IMR-90 (cell line): ENCODE measurements around the gene RNF223. TPM values are rescaled to one million over a fixed set of nuclear protein-coding genes. Genes with fewer than 3 reads are reported as not detected.

Experiments used
- ATAC-seq: fragments of 200-7000 bp; cut with Tn5 transposase; 2 replicates; pipeline ENCODE4 v1.9.1; 2020; ENCODE audit warnings: low read depth, mild to moderate bottlenecking, moderate library complexity
- BruUV-seq: library from RNA; stranded (reverse); fragments of 400-500 nt; replicated peaks from 2 replicates; lab custom pipeline; 2021; lab: Mats Ljungman, UMichigan
- CTCF ChIA-PET: fragments of 300-600 bp; formaldehyde crosslinking; extraction: SDS; loops from one replicate; lab custom pipeline; 2021; ENCODE audit warnings: antibody characterized with exemption; lab: Yijun Ruan, JAX
- POLR2A ChIA-PET: fragments of 300-600 bp; sonication (Branson Sonifier 250); formaldehyde crosslinking; loops from one replicate; lab custom pipeline; 2022; ENCODE audit warnings: antibody characterized with exemption; ENCODE audit not compliant: unreplicated experiment; lab: Charles Lee
- DNase-seq: peaks from one replicate; pipeline ENCODE4 v3.0.0; 2013
- H2AFZ ChIP-seq: replicated peaks from 2 replicates; pipeline ENCODE3; 2013; ENCODE audit warnings: low read length, mild to moderate bottlenecking; ENCODE audit not compliant: poor library complexity
- H2AK5ac ChIP-seq: 2 replicates; pipeline ENCODE4 v1.6.1; 2013; ENCODE audit warnings: low read depth, low read length, inconsistent platforms
- H2AK9ac ChIP-seq: replicated peaks from 2 replicates; pipeline ENCODE3; 2013; ENCODE audit warnings: mild to moderate bottlenecking, low read depth, low read length, moderate library complexity; ENCODE audit not compliant: poor library complexity
- H2BK120ac ChIP-seq: 2 replicates; pipeline ENCODE4 v1.6.1; 2013; ENCODE audit warnings: low read depth, low read length, inconsistent platforms
- H2BK15ac ChIP-seq: 3 replicates; pipeline ENCODE4 v1.6.1; 2013; ENCODE audit warnings: low read depth, low read length, inconsistent platforms
- H2BK20ac ChIP-seq: 2 replicates; pipeline ENCODE4 v1.6.1; 2013; ENCODE audit warnings: low read depth, mild to moderate bottlenecking, inconsistent platforms, low read length, moderate library complexity
- H2BK5ac ChIP-seq: 2 replicates; pipeline ENCODE4 v1.6.1; 2013; ENCODE audit warnings: mild to moderate bottlenecking, low read depth, low read length, inconsistent platforms; ENCODE audit not compliant: poor library complexity, severe bottlenecking
- H3K14ac ChIP-seq: replicated peaks from 2 replicates; pipeline ENCODE4 v1.6.1; 2013; ENCODE audit warnings: low read depth, low read length, inconsistent platforms
- H3K18ac ChIP-seq: 2 replicates; pipeline ENCODE4 v1.6.1; 2013; ENCODE audit warnings: low read depth, low read length, control low read depth
- H3K23ac ChIP-seq: 2 replicates; pipeline ENCODE4 v1.6.1; 2013; ENCODE audit warnings: low read depth, low read length, inconsistent platforms
- H3K27ac ChIP-seq: 2 replicates; pipeline ENCODE4 v1.5.1; 2013; ENCODE audit warnings: mild to moderate bottlenecking, control low read depth, low read length; ENCODE audit not compliant: insufficient read depth
- H3K27me3 ChIP-seq: 2 replicates; pipeline ENCODE4 v1.6.1; 2013; ENCODE audit warnings: low read length; ENCODE audit not compliant: control insufficient read depth, insufficient read depth
- H3K36me3 ChIP-seq: 2 replicates; pipeline ENCODE4 v1.6.1; 2013; ENCODE audit warnings: low read length, mixed read lengths; ENCODE audit not compliant: control insufficient read depth, insufficient read depth
- H3K4ac ChIP-seq: 2 replicates; pipeline ENCODE4 v1.6.1; 2013; ENCODE audit warnings: low read depth, low read length, inconsistent platforms
- H3K4me1 ChIP-seq: 2 replicates; pipeline ENCODE4 v1.6.1; 2013; ENCODE audit warnings: low read length, mixed read lengths; ENCODE audit not compliant: control insufficient read depth, insufficient read depth
- H3K4me2 ChIP-seq: 2 replicates; pipeline ENCODE4 v1.6.1; 2013; ENCODE audit warnings: low read depth, mild to moderate bottlenecking, control low read depth, low read length, moderate library complexity
- H3K4me3 ChIP-seq: 2 replicates; pipeline ENCODE4 v1.5.1; 2013; ENCODE audit warnings: low read depth, mild to moderate bottlenecking, control low read depth, low read length, moderate library complexity; ENCODE audit not compliant: insufficient read depth
- H3K56ac ChIP-seq: 2 replicates; pipeline ENCODE4 v1.6.1; 2013; ENCODE audit warnings: low read length, inconsistent platforms; ENCODE audit not compliant: insufficient read depth; ENCODE audit errors: extremely low read depth
- H3K79me1 ChIP-seq, 2 experiments: 2 replicates each; pipeline ENCODE4 v1.6.1; 2013; ENCODE audit warnings: low read length in 2 of 2, inconsistent platforms in 1 of 2, low read depth in 1 of 2
- H3K9ac ChIP-seq: 2 replicates; pipeline ENCODE4 v1.6.1; 2013; ENCODE audit warnings: low read depth, low read length, control low read depth
- H3K9me1 ChIP-seq: 2 replicates; pipeline ENCODE4 v1.6.1; 2013; ENCODE audit warnings: low read length, inconsistent platforms; ENCODE audit not compliant: insufficient read depth
- H3K9me3 ChIP-seq: 2 replicates; pipeline ENCODE4 v1.6.1; 2013; ENCODE audit warnings: low read length; ENCODE audit not compliant: control insufficient read depth, insufficient read depth
- H4K20me1 ChIP-seq: 2 replicates; pipeline ENCODE4 v1.6.1; 2013; ENCODE audit warnings: low read length, inconsistent platforms; ENCODE audit not compliant: insufficient read depth
- H4K5ac ChIP-seq: 2 replicates; pipeline ENCODE4 v1.6.1; 2013; ENCODE audit warnings: mild to moderate bottlenecking, low read depth, low read length, control low read depth
- H4K8ac ChIP-seq, 2 experiments: 2 replicates each; pipeline ENCODE4 v1.6.1; 2013; ENCODE audit warnings: low read depth in 2 of 2, low read length in 2 of 2, control low read depth in 1 of 2, inconsistent platforms in 1 of 2
- H4K91ac ChIP-seq: 2 replicates; pipeline ENCODE4 v1.6.1; 2013; ENCODE audit warnings: low read depth, low read length, inconsistent platforms; ENCODE audit not compliant: insufficient read depth
- CEBPB ChIP-seq: IDR thresholded peaks from 2 replicates; pipeline ENCODE4 v1.6.1; 2012; ENCODE audit warnings: low read depth, low read length, improper control_type of control experiment
- ELK1 ChIP-seq: fragments of 150-350 bp; IDR thresholded peaks from 2 replicates; pipeline ENCODE4 v1.6.1; 2016; ENCODE audit warnings: low read depth, mild to moderate bottlenecking, low read length, moderate library complexity, borderline replicate concordance
- NFE2L2 ChIP-seq: fragments of 150-350 bp; IDR thresholded peaks from 2 replicates; pipeline ENCODE4 v1.6.1; 2016; ENCODE audit warnings: low read depth, mild to moderate bottlenecking, low read length
- POLR2A ChIP-seq: IDR thresholded peaks from 2 replicates; pipeline ENCODE4 v1.6.1; 2012; ENCODE audit warnings: mild to moderate bottlenecking, low read depth, low read length
- RCOR1 ChIP-seq: IDR thresholded peaks from 2 replicates; pipeline ENCODE4 v1.6.1; 2012; ENCODE audit warnings: mild to moderate bottlenecking, low read length, improper control_type of control experiment; ENCODE audit not compliant: insufficient replicate concordance
- SMC3 ChIP-seq: fragments of 150-350 bp; IDR thresholded peaks from 2 replicates; pipeline ENCODE4 v1.6.1; 2016; ENCODE audit warnings: low read depth, mild to moderate bottlenecking, antibody characterized with exemption, low read length, moderate library complexity
- WGBS, 2 experiments: methylation state at CpG; one replicate each; pipeline versions ENCODE4 v1.1.5 to v1.1.7; 2013; ENCODE audit warnings: missing lambda C conversion rate in 2 of 2; ENCODE audit not compliant: insufficient read length in 1 of 2; ENCODE audit errors: extremely low coverage in 2 of 2; 5-methylcytosine and 5-hydroxymethylcytosine counted together
- dilution Hi-C: fragments of 300-500 bp; cut with HindIII; formaldehyde crosslinking; loops from one replicate; pipeline ENCODE4 v1.14.3; 2018; ENCODE audit warnings: low sequenced_read_pairs; ENCODE audit not compliant: unreplicated experiment
- in situ Hi-C: fragments of 300-500 bp; cut with MboI; formaldehyde crosslinking; loops from 3 replicates; pipeline ENCODE4 v1.14.3; 2019; ENCODE audit warnings: low sequenced_read_pairs, inconsistent platforms, mixed read lengths
- intact Hi-C: fragments of 100-400 bp; cut with micrococcal nuclease; formaldehyde crosslinking; loops from 2 replicates; pipeline ENCODE4 v1.10.0; 2022
- polyA plus RNA-seq, 3 experiments: library from polyadenylated mRNA; depleted of rRNA; stranded (reverse); fragments of >200 nt; gene quantifications; 2 replicates each; pipeline ENCODE4 v1.2.3, GENCODE V29; 2012; ENCODE audit warnings: low replicate concordance in 1 of 3
- total RNA-seq: library from RNA; depleted of rRNA; stranded (reverse); fragments of >200 nt; gene quantifications from 2 replicates; pipeline ENCODE4 v1.2.3, GENCODE V29; 2012

Gene RNF223
- total and polyA plus RNA-seq, 2 of the 4 experiments (the other 2 are of a cell fraction) = not detected

GRCh38 chr1:1122981-1123480 lies 48.9 kb upstream of the RNF223 start:
- no peak overlapping the region for H3K4ac ChIP-seq
- no peaks in the 10 kb centered on the region for H3K36me3 ChIP-seq
- H2AFZ ChIP-seq = peak overlapping the region; percentile 72
- H3K14ac ChIP-seq = no peak overlapping the region
- intact Hi-C loops = loop anchor here (1.0 to 5.0 kb wide), 3 partner anchors 107 to 184 kb away; partner anchors contain the start of genes ACAP3 and PUSL1
- H2BK15ac ChIP-seq = no peak overlapping the region
- no peak for ATAC-seq
- H3K27ac ChIP-seq = no peak overlapping the region
- H2AK9ac ChIP-seq = no peak overlapping the region
- no peak overlapping the region for H4K8ac ChIP-seq
- no peaks in the 10 kb centered on the region for H3K79me1 ChIP-seq
- H2AK5ac ChIP-seq = no peak overlapping the region
- no peaks in the 10 kb centered on the region; the same call in 1 of the 2 replicates for H3K27me3 ChIP-seq
- peak overlapping the region; percentile 21; the same call in 1 of the 2 replicates for H4K91ac ChIP-seq
- no peak overlapping the region for H2BK120ac ChIP-seq
- ChIA-PET CTCF (interaction anchor here (0.7 to 2.0 kb wide), 7 partner anchors 107 to 182 kb away, joined by 3 to 11 read pairs (median 4); partner anchors contain the start of genes B3GALT6 and SDF4), POLR2A (no interaction called here)
- dilution Hi-C loops = no loop called here
- no peak overlapping the region for H4K5ac ChIP-seq
- BruUV-seq = no TSS peak
- no peak overlapping the region for H2BK5ac ChIP-seq
- no peak overlapping the region for H3K23ac ChIP-seq
- no peak overlapping the region for H3K4me3 ChIP-seq
- in situ Hi-C loops = no loop called here
- H3K56ac ChIP-seq = no peak overlapping the region
- TF ChIP-seq SMC3 (no peak), CEBPB (no peak), RCOR1 (no peak), POLR2A (no peak), NFE2L2 (no peak), ELK1 (no peak)
- H3K18ac ChIP-seq = no peak overlapping the region
- 93% methylated on average over 6 of the region's 18 CpGs; no CpG with 5 or more reads in 1 of the 2 experiments for WGBS, 2 experiments
- 0 out of 2 replicates have a peak, but pooled peaks cover 3% of the 10 kb centered on the region for H3K9me3 ChIP-seq
- DNase-seq = no peak
- no peak overlapping the region for H2BK20ac ChIP-seq
- H3K9ac ChIP-seq = no peak overlapping the region
- no peaks in the 10 kb centered on the region for H4K20me1 ChIP-seq
- no peak overlapping the region for H3K4me2 ChIP-seq
- H3K4me1 ChIP-seq = no peaks in the 10 kb centered on the region
- peaks cover 9% of the 10 kb centered on the region for H3K9me1 ChIP-seq
